GM12873 (cell line): ENCODE data around the gene TELO2.

Source experiments
- CTCF ChIP-seq: IDR thresholded peaks from 2 replicates; pipeline ENCODE4 v1.5.1; 2012; ENCODE audit warnings: low read depth, mild to moderate bottlenecking, moderate library complexity, low read length, control low read depth; ENCODE audit not compliant: insufficient read depth; ENCODE audit errors: missing control alignments

TELO2 gene

GRCh38 chr16:1492923-1493745 lies at the start of gene TELO2:
TELO2 (plus strand) TSS chr16:1493360; CDS start chr16:1494282, 922 bp downstream.
- TF ChIP-seq CTCF: no peak

GRCh38 chr16:1443403-1443973 lies 49.7 kb upstream of the TELO2 start:
- TF ChIP-seq CTCF: no peak

DNA sequence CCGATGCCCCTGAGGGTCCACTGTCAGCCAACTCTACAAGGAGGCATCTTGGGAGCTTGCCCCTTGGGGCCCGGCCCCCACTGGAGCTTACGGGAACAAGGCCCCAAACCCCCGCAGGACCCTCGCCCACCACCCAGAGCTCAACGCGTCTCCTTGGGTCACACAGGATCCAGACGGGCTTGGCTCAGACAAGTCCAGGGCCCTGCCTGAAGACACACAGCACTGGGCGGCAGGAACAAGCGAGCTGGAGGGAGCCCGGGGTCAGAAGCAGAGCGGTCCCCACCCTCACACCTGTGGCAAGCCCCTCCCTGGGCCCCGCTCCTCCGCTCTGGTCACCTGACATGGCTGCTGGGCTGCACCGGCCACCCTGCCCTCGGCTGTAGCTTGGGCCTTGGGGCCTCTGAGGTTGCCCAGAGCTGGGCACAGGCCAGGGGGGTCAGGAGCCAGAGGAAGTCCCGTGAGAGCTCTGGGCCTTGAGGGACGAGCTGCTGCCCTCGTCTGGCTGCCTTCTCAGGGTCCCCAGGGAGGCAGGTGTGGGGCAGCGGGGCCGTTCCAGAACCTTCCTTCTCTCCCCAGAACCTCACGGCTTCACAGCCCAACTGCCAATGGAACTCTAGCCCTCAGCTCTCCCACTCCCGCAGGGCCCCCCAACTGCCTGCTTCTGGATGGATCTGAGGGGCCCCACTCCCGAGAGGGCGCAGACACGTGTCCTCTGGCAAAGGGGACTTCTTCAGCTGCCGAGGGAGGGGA lies 49.0 kb upstream of the TELO2 start, which contains the start of gene CCDC154:
Gene CCDC154 (minus strand): TSS at position 577 of the 750 bp plus-strand sequence. CDS start 234 bp downstream, at position 343.
- TF ChIP-seq CTCF: no peak

GRCh38 chr16:1444730-1445517 lies 48.2 kb upstream of the TELO2 start:
- TF ChIP-seq CTCF: no peak

GRCh38 chr16:1445518-1446203 lies 47.5 kb upstream of the TELO2 start:
- no peak for TF ChIP-seq CTCF

GRCh38 chr16:1446296-1447080 lies 46.7 kb upstream of the TELO2 start:
- no peak for TF ChIP-seq CTCF
